ENCODE measurements around the gene CINP. TPM values are rescaled to one million over a fixed set of nuclear protein-coding genes. Genes with fewer than 3 reads are reported as not detected.

The CINP gene
- total RNA-seq, 6 experiments from 2014 or later: 15.2 to 32.3 (median 21.0) TPM

DNA sequence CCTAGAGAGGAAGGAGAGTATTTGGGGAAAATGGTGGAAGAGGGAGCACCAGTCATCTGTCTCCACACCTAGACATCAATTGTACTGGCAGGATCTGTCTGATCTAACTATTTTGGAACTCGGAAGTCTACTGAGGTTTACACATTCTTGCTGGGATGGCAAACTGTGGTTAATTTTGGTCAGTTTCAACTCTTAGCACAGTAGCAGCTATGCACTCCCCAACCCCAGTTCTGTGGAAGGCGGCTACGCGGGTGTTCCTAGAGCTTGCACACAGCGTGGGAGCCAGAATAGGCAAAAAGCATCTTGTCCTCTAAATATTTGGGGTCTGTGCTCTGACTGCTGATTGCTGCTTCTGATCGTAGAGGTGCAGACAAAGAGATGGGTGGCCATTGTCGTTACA is 33.8 kb upstream of the CINP start:
- H3K4me1 ChIP-seq: no peaks in the 10 kb centered on the region
- H3K4me3 ChIP-seq: no peak overlapping the region
- 87% methylated on average over 7 of the region's 7 CpGs for WGBS (ENCODE audit: insufficient coverage, low coverage, low lambda C conversion rate, missing lambda C conversion rate)
- TF ChIP-seq, protein P1, sequence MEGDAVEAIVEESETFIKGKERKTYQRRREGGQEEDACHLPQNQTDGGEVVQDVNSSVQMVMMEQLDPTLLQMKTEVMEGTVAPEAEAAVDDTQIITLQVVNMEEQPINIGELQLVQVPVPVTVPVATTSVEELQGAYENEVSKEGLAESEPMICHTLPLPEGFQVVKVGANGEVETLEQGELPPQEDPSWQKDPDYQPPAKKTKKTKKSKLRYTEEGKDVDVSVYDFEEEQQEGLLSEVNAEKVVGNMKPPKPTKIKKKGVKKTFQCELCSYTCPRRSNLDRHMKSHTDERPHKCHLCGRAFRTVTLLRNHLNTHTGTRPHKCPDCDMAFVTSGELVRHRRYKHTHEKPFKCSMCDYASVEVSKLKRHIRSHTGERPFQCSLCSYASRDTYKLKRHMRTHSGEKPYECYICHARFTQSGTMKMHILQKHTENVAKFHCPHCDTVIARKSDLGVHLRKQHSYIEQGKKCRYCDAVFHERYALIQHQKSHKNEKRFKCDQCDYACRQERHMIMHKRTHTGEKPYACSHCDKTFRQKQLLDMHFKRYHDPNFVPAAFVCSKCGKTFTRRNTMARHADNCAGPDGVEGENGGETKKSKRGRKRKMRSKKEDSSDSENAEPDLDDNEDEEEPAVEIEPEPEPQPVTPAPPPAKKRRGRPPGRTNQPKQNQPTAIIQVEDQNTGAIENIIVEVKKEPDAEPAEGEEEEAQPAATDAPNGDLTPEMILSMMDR (IDR thresholded peaks at IDR 0.05): no peak
- no peak for TF ChIP-seq POLR2A (IDR thresholded peaks at IDR 0.05)
- no peaks in the 10 kb centered on the region for H3K27me3 ChIP-seq
- no peak overlapping the region for H3K27ac ChIP-seq
- peaks cover 0 to 5% (median 0%) of the 10 kb centered on the region in 4 donors for H3K9me3 ChIP-seq
- intact Hi-C loops (cut with DNase I): no loop called here
- H3K36me3 ChIP-seq: no peaks in the 10 kb centered on the region
- no peak for DNase-seq
- ATAC-seq: no peak

DNA sequence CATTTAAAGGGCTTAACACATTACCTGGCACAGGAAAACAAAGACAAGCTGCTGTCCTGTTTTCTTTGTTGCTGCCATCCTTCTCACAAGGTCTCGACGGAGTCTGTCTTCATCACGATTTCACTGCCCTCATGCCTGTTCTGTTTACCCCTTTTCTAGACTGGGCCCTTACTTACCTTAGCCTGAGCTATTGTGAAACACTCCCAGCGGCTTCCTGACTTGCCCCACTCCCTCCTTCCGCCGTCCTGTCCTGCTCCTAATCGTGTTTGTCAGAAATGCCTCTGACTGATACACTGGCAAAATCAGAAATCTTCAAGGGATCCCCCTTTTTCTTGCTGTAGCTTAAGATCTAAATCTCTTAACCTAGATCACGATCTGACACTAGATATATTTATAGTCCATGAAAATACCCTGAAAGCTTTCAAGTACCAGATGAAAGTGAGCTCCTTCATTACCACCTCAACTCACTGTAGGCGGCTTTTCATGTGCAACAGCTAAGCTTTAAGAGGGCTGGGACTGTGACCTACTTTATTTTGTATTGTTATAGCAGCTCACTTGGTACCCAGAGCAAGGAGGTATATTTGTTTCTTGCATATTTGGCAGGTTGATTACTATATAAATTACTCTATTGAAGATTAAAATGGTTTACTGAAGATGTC is 32.2 kb upstream of the CINP start:
- H3K4me3 ChIP-seq: no peak overlapping the region
- H3K36me3 ChIP-seq: no peaks in the 10 kb centered on the region
- TF ChIP-seq, protein P1 (IDR thresholded peaks at IDR 0.05): no peak
- TF ChIP-seq POLR2A (IDR thresholded peaks at IDR 0.05): no peak
- H3K27me3 ChIP-seq: no peaks in the 10 kb centered on the region
- DNase-seq: no peak
- no peaks in the 10 kb centered on the region for H3K4me1 ChIP-seq
- intact Hi-C loops (cut with DNase I): no loop called here
- H3K27ac ChIP-seq: no peak overlapping the region
- ATAC-seq: no peak
- peaks cover 0 to 5% (median 0%) of the 10 kb centered on the region in 4 donors for H3K9me3 ChIP-seq
- WGBS (ENCODE audit: insufficient coverage, low coverage, low lambda C conversion rate, missing lambda C conversion rate): 60% methylated on average over 9 of the region's 9 CpGs

DNA sequence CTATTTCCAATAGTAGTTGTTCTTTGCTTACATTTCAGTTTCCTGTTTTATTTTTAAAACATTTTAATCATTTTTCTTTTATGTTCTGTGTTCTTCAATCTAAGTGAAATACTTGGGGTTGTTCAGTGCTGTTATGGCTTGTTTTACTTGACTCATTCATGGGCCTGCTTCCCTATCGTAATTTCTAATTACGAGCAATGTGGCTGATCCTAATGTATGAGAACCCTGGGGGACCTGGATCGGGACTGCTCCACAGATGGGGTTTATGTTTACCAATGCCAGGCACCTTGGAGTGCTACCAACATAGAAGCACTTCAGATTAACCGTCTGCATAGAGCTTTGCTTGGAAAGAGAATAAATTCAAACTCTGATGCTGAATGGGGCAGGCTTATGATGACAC is 29.8 kb upstream of the CINP start:
- Histone ChIP-seq H3K27me3 (no peaks in the 10 kb centered on the region), H3K9me3 (no peaks in the 10 kb centered on the region), H3K4me1 (no peaks in the 10 kb centered on the region), H3K27ac (no peak overlapping the region), H3K36me3 (no peaks in the 10 kb centered on the region), H3K4me3 (no peak overlapping the region)
- no peak for ATAC-seq
- no peak for DNase-seq
- intact Hi-C loops (cut with DNase I): no loop called here
- TF ChIP-seq POLR2A (IDR thresholded peaks at IDR 0.05): no peak
- TF ChIP-seq, protein P1 (IDR thresholded peaks at IDR 0.05): no peak
- 79% methylated on average over 4 of the region's 4 CpGs for whole genome bisulfite sequencing (ENCODE audit: insufficient coverage, low coverage, low lambda C conversion rate, missing lambda C conversion rate)

DNA sequence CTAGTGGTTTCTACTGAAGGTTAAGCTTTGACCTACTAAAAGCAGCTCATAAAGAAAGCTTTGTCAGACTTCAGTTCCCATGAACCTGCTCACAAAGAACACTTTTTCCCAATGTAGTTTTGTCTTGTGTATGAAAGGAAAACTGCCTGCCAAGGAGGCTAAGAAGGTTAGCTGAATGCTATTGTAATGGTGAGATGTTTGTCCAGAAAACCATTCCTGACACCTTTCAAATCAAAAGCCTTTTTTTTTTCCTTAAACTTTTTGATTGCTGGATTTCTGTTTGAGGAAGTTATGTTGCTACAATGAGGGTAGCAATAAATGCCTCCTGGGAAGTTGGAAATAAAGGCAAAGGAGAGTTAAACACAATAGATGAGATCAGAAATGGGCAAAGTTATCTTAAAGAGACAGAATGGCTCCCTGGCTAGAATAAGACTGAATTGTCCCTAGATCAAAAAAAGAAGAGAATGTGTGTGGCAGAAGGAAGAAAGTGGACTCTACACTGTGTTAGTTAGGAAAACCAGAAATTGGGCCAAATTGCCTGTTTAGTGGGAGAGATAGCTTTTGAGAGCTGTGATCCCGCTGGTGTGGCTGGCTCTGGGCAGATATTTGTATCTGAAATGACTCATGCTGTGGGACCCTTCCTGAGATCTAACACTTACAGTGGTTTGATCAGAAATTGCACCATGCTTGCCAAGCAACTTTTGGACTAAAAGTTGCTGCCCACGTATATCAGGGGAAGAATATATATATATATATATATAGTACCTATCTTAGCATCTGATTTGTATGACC is 27.6 kb upstream of the CINP start:
- intact Hi-C loops (cut with DNase I): no loop called here
- H3K4me1 ChIP-seq: no peaks in the 10 kb centered on the region
- H3K9me3 ChIP-seq: no peaks in the 10 kb centered on the region
- DNase-seq: no peak
- ATAC-seq: no peak
- no peaks in the 10 kb centered on the region for H3K36me3 ChIP-seq
- no peak overlapping the region for H3K4me3 ChIP-seq
- no peak overlapping the region for H3K27ac ChIP-seq
- TF ChIP-seq, protein P1 (IDR thresholded peaks at IDR 0.05): no peak
- no peak for TF ChIP-seq POLR2A (IDR thresholded peaks at IDR 0.05)
- 65% methylated on average over 2 of the region's 2 CpGs for WGBS (ENCODE audit: insufficient coverage, low coverage, low lambda C conversion rate, missing lambda C conversion rate)
- no peaks in the 10 kb centered on the region for H3K27me3 ChIP-seq
